Dendritic cell treated with granulocyte-macrophage colony-stimulating factor and Interleukin-4, amounts not matched to agents 40 ng/mL and 50 ng/mL, for 4 days (primary cell): ENCODE data around the gene TPRN.
A peak's percentile ranks its signal among the peaks of the same experiment; 100 is the strongest.

Source experiments
- H3K27ac Mint-ChIP-seq: one replicate; pipeline ENCODE4 v1.8.0; 2022; ENCODE audit warnings: mild to moderate bottlenecking, mixed read lengths
- H3K27me3 Mint-ChIP-seq: one replicate; pipeline ENCODE4 v1.8.0; 2022; ENCODE audit warnings: mild to moderate bottlenecking, mixed read lengths
- H3K36me3 Mint-ChIP-seq: one replicate; pipeline ENCODE4 v1.8.0; 2022; ENCODE audit warnings: low read depth, mixed read lengths
- H3K4me1 Mint-ChIP-seq: one replicate; pipeline ENCODE4 v1.8.0; 2022; ENCODE audit warnings: low read depth, mixed read lengths
- H3K4me3 Mint-ChIP-seq: one replicate; pipeline ENCODE4 v1.8.0; 2022; ENCODE audit warnings: mild to moderate bottlenecking, moderate library complexity, mixed read lengths
- H3K9me3 Mint-ChIP-seq: one replicate; pipeline ENCODE4 v1.8.0; 2022; ENCODE audit warnings: mixed read lengths
- intact Hi-C: fragments of 100-400 bp; cut with micrococcal nuclease; formaldehyde crosslinking; loops from one replicate; pipeline ENCODE4 v1.15.0; 2022

Gene TPRN

DNA sequence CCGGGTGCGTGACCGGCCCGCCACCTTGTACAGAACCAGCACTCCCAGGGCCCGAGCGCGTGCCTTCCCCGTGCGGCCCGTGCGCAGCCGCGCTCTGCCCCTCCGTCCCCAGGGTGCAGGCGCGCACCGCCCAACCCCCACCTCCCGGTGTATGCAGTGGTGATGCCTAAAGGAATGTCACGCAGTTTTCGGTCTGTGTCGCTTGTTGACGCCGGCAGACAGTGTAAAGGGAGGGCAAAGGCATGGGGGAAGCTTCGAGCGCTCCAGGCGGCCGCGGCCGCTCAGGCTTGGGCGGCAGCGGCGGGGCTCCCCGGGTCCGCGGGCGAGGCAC is 32.0 kb downstream of the TPRN start:
- Mint-ChIP-seq H3K27ac (no peak overlapping the region), H3K36me3 (no peaks in the 10 kb centered on the region), H3K4me3 (no peak overlapping the region), H3K4me1 (peaks cover 8% of the 10 kb centered on the region), H3K27me3 (peaks cover 90% of the 10 kb centered on the region), H3K9me3 (no peaks in the 10 kb centered on the region)
- intact Hi-C loops = no loop called here

DNA sequence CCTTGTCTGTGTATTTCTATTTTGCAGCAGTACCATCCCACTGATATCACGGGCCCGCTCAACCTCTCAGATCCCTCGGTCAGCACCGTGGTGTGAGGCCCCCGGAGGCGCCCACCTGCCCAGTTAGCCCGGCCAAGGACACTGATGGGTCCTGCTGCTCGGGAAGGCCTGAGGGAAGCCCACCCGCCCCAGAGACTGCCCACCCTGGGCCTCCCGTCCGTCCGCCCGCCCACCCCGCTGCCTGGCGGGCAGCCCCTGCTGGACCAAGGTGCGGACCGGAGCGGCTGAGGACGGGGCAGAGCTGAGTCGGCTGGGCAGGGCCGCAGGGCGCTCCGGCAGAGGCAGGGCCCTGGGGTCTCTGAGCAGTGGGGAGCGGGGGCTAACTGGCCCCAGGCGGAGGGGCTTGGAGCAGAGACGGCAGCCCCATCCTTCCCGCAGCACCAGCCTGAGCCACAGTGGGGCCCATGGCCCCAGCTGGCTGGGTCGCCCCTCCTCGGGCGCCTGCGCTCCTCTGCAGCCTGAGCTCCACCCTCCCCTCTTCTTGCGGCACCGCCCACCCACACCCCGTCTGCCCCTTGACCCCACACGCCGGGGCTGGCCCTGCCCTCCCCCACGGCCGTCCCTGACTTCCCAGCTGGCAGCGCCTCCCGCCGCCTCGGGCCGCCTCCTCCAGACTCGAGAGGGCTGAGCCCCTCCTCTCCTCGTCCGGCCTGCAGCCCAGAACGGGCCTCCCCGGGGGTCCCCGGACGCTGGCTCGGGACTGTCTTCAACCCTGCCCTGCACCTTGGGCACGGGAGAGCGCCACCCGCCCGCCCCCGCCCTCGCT is 32.6 kb downstream of the TPRN start:
- peaks cover 8% of the 10 kb centered on the region for H3K4me1 Mint-ChIP-seq
- no peak overlapping the region for H3K27ac Mint-ChIP-seq
- no peaks in the 10 kb centered on the region for H3K9me3 Mint-ChIP-seq
- H3K36me3 Mint-ChIP-seq = no peaks in the 10 kb centered on the region
- H3K27me3 Mint-ChIP-seq = peaks cover 90% of the 10 kb centered on the region
- intact Hi-C loops = no loop called here
- H3K4me3 Mint-ChIP-seq = no peak overlapping the region

DNA sequence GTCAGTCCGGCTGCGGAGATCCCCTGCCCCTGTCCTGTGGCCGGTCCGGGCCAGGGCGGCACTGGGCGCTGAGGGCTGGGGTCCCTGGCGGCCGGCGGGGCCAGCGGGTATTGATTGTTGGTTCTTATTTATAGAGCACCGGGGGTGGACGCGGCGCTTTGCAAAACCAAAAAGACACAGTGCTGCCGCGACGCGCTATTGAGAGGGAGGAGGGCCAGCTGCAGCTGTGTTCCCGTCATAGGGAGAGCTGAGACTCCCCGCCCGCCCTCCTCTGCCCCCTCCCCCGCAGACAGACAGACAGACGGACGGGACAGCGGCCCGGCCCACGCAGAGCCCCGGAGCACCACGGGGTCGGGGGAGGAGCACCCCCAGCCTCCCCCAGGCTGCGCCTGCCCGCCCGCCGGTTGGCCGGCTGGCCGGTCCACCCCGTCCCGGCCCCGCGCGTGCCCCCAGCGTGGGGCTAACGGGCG is 33.2 kb downstream of the TPRN start:
- Mint-ChIP-seq H3K9me3 (no peaks in the 10 kb centered on the region), H3K4me3 (no peak overlapping the region), H3K36me3 (no peaks in the 10 kb centered on the region), H3K27me3 (peaks cover 90% of the 10 kb centered on the region), H3K27ac (no peak overlapping the region), H3K4me1 (peaks cover 8% of the 10 kb centered on the region)
- intact Hi-C loops = no loop called here

DNA sequence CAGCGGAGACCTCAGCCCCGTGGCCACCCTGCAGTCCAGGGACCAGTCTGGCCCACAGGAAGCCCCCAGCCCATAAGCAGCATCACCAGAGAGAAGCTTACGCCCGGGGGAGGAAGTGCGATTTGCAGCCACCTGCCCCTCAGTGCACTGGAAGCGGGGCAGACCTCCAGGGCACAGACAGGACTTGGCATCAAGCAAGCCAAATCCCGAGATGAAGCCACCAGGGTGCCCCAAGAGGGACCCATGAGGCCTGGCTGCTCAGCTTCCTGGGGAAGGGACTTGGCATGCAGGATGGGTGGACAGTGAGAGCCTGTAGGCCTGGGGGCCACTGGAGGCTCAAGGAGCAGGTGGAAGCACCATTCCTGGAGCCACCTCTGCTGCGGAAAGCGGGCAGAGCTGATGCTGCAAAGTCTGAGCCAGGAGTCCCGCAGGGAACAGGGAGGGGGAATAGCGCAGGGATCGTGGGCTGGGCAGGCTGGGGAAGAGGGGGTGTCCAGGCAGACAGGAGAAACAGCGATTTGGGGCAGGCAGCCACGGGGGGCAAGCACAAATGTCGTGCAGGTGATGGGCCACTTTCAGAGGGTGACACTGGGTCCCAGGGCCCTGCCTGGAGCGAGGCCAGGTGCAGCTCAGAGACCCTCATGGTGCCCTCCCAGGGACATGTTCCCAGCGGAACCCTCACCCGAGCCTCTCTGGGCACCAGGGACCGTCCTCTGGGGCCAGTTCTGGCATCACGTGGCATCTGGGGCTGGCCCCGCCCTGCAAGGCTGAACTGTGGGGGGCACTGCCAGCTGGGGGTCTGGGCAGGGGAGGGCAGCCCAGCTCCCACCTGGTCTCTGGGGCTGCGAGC is 33.9 kb downstream of the TPRN start:
- Mint-ChIP-seq H3K27me3 (peaks cover 86% of the 10 kb centered on the region), H3K4me3 (no peak overlapping the region), H3K36me3 (no peaks in the 10 kb centered on the region), H3K4me1 (peaks cover 8% of the 10 kb centered on the region), H3K9me3 (no peaks in the 10 kb centered on the region), H3K27ac (no peak overlapping the region)
- intact Hi-C loops = no loop called here

DNA sequence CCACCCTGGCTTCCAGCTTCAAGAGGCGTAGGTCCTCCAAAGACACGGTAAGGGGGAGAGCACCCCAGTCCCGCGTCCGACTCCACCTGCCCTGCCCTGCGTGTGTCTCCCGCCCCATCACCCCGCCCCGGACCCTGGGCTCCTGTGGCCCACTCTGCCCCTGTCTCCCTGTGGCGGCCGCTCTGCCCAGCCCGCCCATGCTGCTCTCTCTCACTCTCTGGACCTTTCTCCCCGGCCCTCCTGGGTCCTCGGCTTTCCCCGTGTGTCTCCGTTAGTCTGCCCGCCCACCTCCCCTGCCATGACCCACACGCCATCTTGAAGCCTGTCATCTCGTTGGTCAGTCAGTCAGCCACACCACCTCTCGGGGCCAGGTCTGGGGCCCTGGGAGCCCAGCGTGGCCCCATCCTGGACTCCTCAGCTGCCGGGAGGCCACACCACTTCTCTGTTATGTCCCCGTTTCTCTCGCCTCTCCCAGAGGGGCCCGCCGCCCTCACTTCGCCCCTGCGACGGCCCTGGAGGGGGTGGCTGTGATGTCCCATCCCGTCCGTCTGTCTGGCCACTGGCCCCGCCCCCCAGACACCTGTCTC is 35.2 kb downstream of the TPRN start:
- intact Hi-C loops = no loop called here
- no peaks in the 10 kb centered on the region for H3K36me3 Mint-ChIP-seq
- H3K4me1 Mint-ChIP-seq = peaks cover 8% of the 10 kb centered on the region
- no peak overlapping the region for H3K27ac Mint-ChIP-seq
- H3K9me3 Mint-ChIP-seq = no peaks in the 10 kb centered on the region
- H3K4me3 Mint-ChIP-seq = no peak overlapping the region
- peaks cover 86% of the 10 kb centered on the region for H3K27me3 Mint-ChIP-seq

DNA sequence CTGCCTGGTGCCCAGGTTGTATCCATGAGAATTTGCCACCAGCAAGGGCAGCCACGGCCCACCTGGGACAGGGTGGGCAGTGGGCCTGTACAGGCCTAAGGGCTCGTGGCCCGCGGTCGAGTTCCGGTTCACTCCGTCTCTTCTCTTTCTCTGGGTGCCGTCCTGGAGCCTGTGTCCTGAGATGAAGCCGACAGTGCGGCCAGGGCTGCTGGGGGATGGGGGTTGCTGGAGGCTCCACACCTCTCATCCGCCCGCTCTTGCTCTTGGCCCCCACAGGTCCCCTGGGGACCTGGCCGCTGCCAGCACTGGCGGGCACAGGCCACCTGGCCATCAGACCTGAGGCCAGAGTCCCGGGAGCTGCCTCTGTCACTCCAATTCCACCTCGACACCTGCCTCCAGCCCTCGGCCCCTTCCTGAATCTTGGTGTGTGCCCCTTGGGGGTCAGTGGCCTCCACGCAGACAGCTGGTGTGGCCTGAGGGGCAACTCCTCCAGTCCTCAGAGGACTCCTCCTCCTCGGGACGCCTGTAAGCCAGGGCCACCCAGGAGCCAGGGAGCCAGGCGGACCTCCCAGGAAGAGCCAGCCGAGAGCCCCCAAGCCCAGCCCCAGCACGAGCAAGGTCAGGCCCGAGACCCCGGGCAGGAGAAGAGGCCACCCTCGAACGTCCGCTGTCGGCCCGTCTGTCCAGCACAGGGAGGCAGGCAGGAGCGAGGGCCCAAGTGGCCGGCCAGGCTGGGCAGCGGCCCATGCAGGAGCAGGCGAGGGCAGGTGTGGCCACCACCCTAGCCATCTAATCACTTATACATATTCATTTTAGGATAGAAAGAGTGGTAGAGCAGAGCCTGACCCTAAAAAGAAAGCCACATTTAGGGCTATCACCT is 35.9 kb downstream of the TPRN start:
- peaks cover 88% of the 10 kb centered on the region for H3K27me3 Mint-ChIP-seq
- H3K4me3 Mint-ChIP-seq = no peak overlapping the region
- H3K27ac Mint-ChIP-seq = no peak overlapping the region
- peaks cover 8% of the 10 kb centered on the region for H3K4me1 Mint-ChIP-seq
- intact Hi-C loops = no loop called here
- no peaks in the 10 kb centered on the region for H3K36me3 Mint-ChIP-seq
- H3K9me3 Mint-ChIP-seq = no peaks in the 10 kb centered on the region

DNA sequence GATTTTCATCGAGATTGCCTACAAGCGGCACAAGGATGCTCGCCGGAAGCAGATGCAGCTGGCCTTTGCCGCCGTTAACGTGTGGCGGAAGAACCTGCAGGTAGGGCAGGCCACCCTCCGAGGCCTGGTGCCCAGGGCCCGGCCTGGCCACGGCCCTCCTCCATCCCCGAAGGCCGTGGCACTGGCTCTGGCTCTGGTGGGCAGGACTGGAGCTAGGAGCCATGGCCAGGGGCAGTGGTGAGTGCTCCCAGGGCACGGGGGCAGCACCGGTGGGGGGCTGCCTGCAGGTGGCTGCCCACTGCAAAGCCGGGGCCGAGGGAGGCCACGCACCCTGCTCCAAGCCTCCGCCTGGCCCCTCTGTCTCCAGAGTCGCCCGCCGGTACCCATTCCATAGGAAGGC is 36.7 kb downstream of the TPRN start:
- Mint-ChIP-seq H3K27me3 (peaks cover 90% of the 10 kb centered on the region), H3K36me3 (no peaks in the 10 kb centered on the region), H3K4me3 (peak overlapping the region; percentile 62), H3K27ac (no peak overlapping the region), H3K4me1 (peaks cover 8% of the 10 kb centered on the region), H3K9me3 (no peaks in the 10 kb centered on the region)
- intact Hi-C loops = no loop called here

DNA sequence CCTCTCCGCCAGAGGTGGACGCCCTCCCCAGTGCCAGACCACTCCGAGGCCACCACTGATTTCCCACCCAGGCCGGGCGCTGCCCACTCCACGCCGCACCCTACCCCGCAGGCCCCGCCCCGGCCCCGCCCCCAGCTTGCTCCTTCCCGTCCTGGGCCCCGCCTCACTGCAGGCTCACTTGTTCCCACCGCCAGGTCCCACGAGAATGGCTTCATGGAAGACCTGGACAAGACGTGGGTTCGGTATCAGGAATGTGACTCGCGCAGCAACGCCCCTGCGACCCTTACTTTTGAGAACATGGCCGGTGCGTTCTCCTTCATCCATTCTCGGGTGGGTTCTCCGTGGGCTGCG is 37.2 kb downstream of the TPRN start:
- Mint-ChIP-seq H3K4me3 (peak overlapping the region; percentile 62), H3K9me3 (no peaks in the 10 kb centered on the region), H3K27ac (no peak overlapping the region), H3K36me3 (no peaks in the 10 kb centered on the region), H3K4me1 (peaks cover 8% of the 10 kb centered on the region), H3K27me3 (peaks cover 91% of the 10 kb centered on the region)
- intact Hi-C loops = no loop called here

DNA sequence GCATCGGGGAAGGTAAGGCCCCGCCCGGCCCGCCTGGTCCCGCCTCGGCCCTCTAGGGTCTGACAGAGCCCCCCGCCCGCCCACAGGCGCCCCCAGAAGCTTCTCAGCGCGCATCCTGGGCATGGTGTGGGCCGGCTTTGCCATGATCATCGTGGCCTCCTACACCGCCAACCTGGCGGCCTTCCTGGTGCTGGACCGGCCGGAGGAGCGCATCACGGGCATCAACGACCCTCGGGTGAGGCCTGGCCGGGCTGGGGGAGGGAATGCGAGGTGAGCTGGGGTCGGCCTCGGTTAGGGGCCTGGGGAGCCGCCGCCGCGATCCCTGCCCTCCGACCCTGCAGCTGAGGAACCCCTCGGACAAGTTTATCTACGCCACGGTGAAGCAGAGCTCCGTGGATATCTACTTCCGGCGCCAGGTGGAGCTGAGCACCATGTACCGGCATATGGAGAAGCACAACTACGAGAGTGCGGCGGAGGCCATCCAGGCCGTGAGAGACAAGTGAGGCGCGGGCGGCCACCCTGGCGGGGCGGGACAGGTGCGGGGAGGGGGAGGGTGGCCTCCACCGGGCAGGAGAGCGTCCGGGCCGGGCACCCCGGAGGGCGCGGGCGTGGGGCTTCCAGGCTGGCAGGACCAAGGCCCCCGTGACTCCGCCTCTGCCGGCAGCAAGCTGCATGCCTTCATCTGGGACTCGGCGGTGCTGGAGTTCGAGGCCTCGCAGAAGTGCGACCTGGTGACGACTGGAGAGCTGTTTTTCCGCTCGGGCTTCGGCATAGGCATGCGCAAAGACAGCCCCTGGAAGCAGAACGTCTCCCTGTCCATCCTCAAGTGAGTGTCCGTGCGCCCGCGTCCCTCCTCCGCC is 37.8 kb downstream of the TPRN start:
- H3K27me3 Mint-ChIP-seq = peaks cover 91% of the 10 kb centered on the region

DNA sequence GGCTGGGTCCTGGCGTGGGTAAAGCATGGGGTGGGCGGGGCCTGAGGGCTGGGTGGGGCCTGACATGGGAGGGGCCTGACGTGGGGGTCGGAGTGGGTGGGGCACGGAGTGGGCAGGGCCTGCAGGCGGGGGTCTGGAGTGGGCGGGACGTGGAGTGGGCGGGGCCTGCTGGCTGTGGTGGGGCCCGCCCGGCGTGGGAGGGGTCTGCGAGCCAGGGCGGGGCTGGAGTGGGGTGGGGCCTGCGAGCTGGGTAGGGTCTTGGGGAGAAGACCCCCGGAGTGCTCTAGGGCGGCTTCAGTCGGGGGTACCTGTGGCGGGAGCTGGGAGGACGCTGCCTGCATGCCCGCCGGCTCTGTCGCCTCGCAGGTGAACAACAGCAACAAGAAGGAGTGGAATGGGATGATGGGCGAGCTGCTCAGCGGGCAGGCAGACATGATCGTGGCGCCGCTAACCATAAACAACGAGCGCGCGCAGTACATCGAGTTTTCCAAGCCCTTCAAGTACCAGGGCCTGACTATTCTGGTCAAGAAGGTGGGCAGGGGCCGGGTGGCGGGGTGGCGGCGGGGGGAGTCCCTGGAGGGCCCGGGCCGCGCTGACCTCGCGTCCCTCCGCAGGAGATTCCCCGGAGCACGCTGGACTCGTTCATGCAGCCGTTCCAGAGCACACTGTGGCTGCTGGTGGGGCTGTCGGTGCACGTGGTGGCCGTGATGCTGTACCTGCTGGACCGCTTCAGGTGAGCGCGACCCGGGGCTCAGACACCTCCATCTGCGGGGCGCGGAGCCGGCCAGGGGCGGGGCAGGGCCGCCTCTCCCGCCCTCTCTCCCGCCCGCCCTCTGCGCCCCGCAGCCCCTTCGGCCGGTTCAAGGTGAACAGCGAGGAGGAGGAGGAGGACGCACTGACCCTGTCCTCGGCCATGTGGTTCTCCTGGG is 38.7 kb downstream of the TPRN start:
- Mint-ChIP-seq H3K4me3 (no peak overlapping the region), H3K27ac (no peak overlapping the region), H3K9me3 (no peaks in the 10 kb centered on the region), H3K4me1 (peaks cover 20% of the 10 kb centered on the region), H3K27me3 (peaks cover 92% of the 10 kb centered on the region), H3K36me3 (no peaks in the 10 kb centered on the region)
- intact Hi-C loops = no loop called here

More for the DNA sequence above, 37.8 kb downstream of the TPRN start:
- Mint-ChIP-seq H3K4me3 (peak overlapping the region; percentile 62), H3K36me3 (no peaks in the 10 kb centered on the region), H3K4me1 (peaks cover 12% of the 10 kb centered on the region), H3K9me3 (no peaks in the 10 kb centered on the region), H3K27ac (no peak overlapping the region)
- intact Hi-C loops = no loop called here

DNA sequence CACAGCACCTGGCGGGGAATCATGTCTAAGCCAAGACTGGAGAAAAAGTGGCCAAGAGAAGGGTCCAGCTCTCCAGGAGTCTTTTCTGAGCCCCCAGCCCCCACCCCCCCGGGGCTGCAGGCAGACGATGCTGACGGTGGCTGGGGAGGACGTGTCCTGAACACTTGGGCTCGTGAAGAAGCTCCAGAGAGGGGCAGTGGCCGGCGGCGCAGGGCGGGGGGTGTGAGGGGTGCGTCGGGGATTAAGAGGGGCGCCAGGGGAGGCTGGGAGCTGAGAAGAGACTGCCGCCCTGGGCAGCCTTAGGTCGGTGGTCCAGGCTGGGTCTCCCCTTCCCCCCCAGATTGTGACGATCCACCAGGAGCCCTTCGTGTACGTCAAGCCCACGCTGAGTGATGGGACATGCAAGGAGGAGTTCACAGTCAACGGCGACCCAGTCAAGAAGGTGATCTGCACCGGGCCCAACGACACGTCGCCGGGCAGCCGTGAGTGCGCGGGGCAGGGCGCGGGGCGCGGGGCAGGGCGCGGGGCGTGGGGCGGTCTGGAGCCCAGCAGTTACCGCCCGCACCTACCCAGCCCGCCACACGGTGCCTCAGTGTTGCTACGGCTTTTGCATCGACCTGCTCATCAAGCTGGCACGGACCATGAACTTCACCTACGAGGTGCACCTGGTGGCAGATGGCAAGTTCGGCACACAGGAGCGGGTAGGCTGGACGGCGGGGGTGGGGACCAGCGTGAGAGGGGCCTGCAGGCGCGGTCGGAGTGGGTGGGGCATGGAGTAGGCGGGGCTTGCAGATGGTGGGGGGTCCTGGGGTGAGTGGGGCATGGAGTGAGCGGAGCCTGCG is 39.6 kb downstream of the TPRN start:
- Mint-ChIP-seq H3K4me1 (peaks cover 24% of the 10 kb centered on the region), H3K27me3 (peaks cover 92% of the 10 kb centered on the region), H3K4me3 (no peak overlapping the region), H3K9me3 (no peaks in the 10 kb centered on the region), H3K36me3 (no peaks in the 10 kb centered on the region), H3K27ac (no peak overlapping the region)
- intact Hi-C loops = no loop called here
